Thoracic aorta (tissue), 2 donors: Measurements from ENCODE around the gene CUX1. TPM values are rescaled to one million over a fixed set of nuclear protein-coding genes. Genes with fewer than 3 reads are reported as not detected.
A peak's percentile ranks its signal among the peaks of the same experiment; 100 is the strongest.
"Not testable (repeated sequence)": the region's sequence is repeated elsewhere in the genome, so short reads cannot be mapped to it uniquely, and the experiment has no call there.

Experiments
- ATAC-seq: fragments of 150-250 bp; one replicate; pipeline ENCODE4 v1.8.0; 2017; ENCODE audit warnings: low read depth; ENCODE audit not compliant: insufficient number of reproducible peaks, low FRiP score
- DNase-seq: peaks from one replicate; pipeline ENCODE4 v3.0.0-alpha.2; 2020; ENCODE audit warnings: low spot score
- H3K27ac ChIP-seq, 2 donors: fragments of 200-600 bp; sonication (generic); 1 replicate in 1 of 2; 2 replicates in 1 of 2; pipeline ENCODE4 v1.5.1; 2016; ENCODE audit warnings: mild to moderate bottlenecking in 2 of 2, moderate library complexity in 2 of 2
- H3K27me3 ChIP-seq: fragments of 200-600 bp; sonication (generic); replicated peaks from 2 replicates; pipeline ENCODE4 v1.6.0; 2016; ENCODE audit warnings: mild to moderate bottlenecking; ENCODE audit not compliant: insufficient read depth
- H3K36me3 ChIP-seq: fragments of 200-600 bp; sonication (generic); one replicate; pipeline ENCODE4 v1.5.1; 2016
- H3K4me1 ChIP-seq, 2 donors: fragments of 200-600 bp; sonication (generic); 1 replicate in 1 of 2; 2 replicates in 1 of 2; pipeline versions ENCODE4 v1.5.1 to v1.6.0; 2016; ENCODE audit warnings: low read depth in 2 of 2, mild to moderate bottlenecking in 1 of 2; ENCODE audit not compliant: control insufficient read depth in 1 of 2
- H3K4me3 ChIP-seq: fragments of 200-600 bp; sonication (generic); 2 replicates; pipeline ENCODE4 v1.5.1; 2016; ENCODE audit warnings: mild to moderate bottlenecking
- H3K9me3 ChIP-seq: fragments of 200-600 bp; sonication (generic); 2 replicates; pipeline ENCODE4 v1.5.1; 2016
- total RNA-seq, 2 donors: library from RNA; depleted of rRNA; stranded (reverse); fragments of >200 nt; gene quantifications; one replicate each; pipeline versions ENCODE4 v1.1.0 to v1.2.3, GENCODE V29; 2016
- TF ChIP-seq, protein P1 (sequence below): fragments of 200-600 bp; sonication (generic); IDR thresholded peaks from one replicate; pipeline ENCODE4 v1.5.1; 2019; ENCODE audit warnings: antibody characterized with exemption

The CUX1 gene
- total RNA-seq, 2 donors from 2014 or later: 85.0 to 179 TPM

DNA sequence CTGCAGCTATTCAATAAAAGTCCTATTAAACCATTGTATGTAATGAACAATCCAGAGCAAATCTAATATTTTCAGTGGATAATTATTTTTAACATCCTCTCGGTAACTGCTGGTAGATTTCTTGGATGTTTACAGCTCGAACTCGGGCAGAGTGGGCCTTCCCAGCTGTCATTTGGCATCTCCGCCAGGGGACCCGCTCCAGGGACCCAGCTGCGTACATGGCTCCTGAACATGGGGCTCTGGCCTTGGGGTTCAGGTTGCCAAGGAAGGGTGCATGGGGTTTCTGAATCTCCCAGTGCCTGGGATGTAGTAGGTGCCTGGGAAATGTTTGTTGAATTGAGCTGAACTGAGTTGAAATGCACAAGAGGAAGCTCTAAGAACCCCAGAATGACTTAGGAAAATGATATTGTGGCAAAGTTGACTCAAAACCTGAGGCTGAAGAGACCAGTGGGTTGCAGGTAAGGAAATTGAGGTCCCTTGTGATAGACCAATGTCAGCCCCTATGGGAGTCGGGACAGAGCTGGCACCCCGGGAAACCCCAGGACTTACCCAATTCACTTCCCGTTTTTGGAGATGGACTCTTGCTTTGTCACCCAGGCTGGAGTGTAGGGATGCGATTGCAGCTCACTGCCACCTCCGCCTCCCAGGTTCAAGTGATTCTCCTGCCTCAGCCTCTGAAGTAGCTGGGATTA, 228.4 kb downstream of the CUX1 start:
- no peaks in the 10 kb centered on the region for H3K36me3 ChIP-seq
- no peak overlapping the region for H3K27ac ChIP-seq
- no peaks in the 10 kb centered on the region for H3K27me3 ChIP-seq
- TF ChIP-seq, protein P1, sequence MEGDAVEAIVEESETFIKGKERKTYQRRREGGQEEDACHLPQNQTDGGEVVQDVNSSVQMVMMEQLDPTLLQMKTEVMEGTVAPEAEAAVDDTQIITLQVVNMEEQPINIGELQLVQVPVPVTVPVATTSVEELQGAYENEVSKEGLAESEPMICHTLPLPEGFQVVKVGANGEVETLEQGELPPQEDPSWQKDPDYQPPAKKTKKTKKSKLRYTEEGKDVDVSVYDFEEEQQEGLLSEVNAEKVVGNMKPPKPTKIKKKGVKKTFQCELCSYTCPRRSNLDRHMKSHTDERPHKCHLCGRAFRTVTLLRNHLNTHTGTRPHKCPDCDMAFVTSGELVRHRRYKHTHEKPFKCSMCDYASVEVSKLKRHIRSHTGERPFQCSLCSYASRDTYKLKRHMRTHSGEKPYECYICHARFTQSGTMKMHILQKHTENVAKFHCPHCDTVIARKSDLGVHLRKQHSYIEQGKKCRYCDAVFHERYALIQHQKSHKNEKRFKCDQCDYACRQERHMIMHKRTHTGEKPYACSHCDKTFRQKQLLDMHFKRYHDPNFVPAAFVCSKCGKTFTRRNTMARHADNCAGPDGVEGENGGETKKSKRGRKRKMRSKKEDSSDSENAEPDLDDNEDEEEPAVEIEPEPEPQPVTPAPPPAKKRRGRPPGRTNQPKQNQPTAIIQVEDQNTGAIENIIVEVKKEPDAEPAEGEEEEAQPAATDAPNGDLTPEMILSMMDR: no peak
- peak overlapping the region; percentile 59 for H3K4me3 ChIP-seq
- no peaks in the 10 kb centered on the region for H3K9me3 ChIP-seq
- ATAC-seq: no peak
- H3K4me1 ChIP-seq: peaks cover 11 to 33% of the 10 kb centered on the region in 2 donors
- no peak for DNase-seq

DNA sequence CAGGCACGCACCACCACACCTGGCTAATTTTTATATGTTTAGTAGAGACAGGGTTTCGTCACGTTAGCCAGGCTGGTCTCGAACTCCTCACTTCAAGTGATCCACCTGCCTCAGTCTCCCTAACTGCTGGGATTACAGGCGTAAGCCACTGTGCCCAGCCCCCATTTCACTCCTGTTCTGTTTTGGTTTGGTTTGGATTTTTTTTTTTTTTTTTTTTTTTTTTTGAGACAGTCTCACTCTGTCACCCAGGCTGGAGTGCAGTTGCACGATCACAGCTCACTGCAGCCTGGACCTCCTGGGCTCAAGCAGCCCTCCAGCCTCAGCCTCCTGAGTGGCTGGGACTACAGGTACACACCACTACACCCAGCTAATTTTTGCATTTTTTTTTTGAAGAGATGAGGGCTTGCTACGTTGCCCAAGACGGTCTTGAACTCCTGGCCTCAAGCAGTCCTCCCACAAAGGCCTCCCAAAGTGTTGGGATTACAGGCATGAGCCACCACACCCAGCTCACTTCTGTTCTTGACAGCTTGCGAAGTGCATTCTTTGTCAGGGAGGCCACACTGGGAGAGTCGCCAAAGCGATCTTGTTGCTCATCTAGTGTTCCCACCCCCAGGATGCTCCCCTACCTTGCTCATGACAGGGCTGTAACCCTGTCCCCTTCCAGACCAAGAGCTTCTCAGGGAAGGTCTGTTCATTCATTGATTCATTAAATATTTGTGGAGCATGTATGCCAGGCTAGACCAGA, 229.1 kb downstream of the CUX1 start:
- ATAC-seq (no peak), DNase-seq (no peak)
- Histone ChIP-seq H3K9me3 (no peaks in the 10 kb centered on the region), H3K27me3 (no peaks in the 10 kb centered on the region), H3K36me3 (no peaks in the 10 kb centered on the region), H3K4me1 (peaks cover 11 to 32% of the 10 kb centered on the region in 2 donors), H3K4me3 (no peak overlapping the region), H3K27ac (no peak overlapping the region)
- TF ChIP-seq, protein P1: no peak

DNA sequence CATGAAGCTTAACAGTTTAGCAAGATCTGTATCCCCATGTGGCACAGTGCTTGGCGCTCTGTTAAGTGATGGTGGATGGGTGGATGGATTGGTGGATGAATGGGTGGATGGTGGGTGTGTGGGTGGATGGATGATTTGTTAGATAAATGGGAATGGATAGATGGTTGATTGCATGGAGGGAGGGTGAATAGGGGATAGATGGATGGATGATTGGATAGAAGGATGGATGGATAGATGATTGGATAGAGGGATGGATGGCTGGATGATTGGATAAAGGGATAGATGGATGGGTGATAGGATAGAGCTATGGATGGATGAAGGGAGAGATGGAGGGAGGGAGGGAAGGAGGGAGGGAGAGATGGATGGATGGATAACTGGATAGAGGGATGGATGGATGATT, 229.7 kb downstream of the CUX1 start:
- no peaks in the 10 kb centered on the region for H3K36me3 ChIP-seq
- H3K9me3 ChIP-seq: no peaks in the 10 kb centered on the region
- peaks cover 11 to 26% of the 10 kb centered on the region in 2 donors for H3K4me1 ChIP-seq
- no peak overlapping the region for H3K4me3 ChIP-seq
- TF ChIP-seq, protein P1: no peak
- H3K27ac ChIP-seq: no peak overlapping the region
- ATAC-seq (no peak), DNase-seq (no peak)
- H3K27me3 ChIP-seq: no peaks in the 10 kb centered on the region

DNA sequence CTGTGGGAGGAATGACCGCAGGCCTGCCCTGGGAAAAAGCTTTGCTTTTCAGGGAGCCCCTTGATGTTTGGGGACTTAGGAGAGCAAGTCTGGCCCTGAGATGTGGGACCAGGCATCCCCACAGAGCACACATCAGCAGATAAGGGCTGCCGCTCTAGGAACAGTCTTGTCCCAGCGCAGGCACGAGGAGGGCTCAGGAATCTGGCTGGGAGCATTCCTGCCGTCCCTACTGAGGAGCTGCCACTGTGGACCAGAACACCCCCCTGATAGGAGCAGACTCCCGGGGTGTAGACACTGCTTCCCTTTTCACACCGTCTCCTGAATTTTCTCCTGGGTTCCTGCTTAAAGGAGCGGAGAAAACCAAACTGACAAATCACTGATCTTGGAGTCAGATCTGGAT, 232.3 kb downstream of the CUX1 start:
- Histone ChIP-seq H3K4me3 (no peak overlapping the region), H3K27ac (no peak overlapping the region), H3K36me3 (no peaks in the 10 kb centered on the region), H3K9me3 (no peaks in the 10 kb centered on the region), H3K27me3 (no peaks in the 10 kb centered on the region), H3K4me1 (peaks cover 6 to 15% of the 10 kb centered on the region in 2 donors)
- no peak for DNase-seq
- TF ChIP-seq, protein P1: no peak
- no peak for ATAC-seq

DNA sequence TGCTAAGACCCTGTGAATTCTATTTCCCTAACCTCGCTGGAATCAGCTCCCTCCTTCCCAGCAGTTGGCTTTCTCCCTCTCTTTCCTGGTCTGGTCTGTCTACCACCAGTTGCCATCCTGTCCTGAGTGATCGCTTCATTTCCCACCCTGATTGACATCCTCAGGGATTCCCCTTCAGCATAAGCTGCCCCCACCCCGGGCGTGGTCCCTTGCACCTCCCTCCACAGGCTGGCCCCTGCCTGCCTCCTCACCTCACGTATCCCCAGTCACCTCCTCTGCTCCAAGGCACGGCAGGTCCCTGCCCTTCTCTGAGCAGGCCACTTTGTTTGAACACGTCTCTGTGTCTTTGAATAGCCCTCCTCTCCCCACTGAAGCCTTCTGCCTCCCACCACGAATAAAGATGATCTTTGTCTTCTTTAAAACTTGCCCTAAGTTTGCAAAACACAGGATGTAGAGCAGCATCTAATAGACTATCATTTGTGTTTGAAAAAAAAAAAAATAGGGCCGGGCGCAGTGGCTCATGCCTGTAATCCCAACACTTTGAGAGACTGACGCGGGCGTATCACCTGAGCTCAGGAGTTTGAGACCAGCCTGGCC, 233.5 kb downstream of the CUX1 start:
- no peak for ATAC-seq
- H3K27me3 ChIP-seq: no peaks in the 10 kb centered on the region
- TF ChIP-seq, protein P1: no peak
- no peaks in the 10 kb centered on the region for H3K36me3 ChIP-seq
- no peaks in the 10 kb centered on the region for H3K9me3 ChIP-seq
- no peak overlapping the region for H3K4me3 ChIP-seq
- DNase-seq: no peak
- H3K27ac ChIP-seq: no peak overlapping the region
- peaks cover 0 to 3% of the 10 kb centered on the region in 2 donors for H3K4me1 ChIP-seq

DNA sequence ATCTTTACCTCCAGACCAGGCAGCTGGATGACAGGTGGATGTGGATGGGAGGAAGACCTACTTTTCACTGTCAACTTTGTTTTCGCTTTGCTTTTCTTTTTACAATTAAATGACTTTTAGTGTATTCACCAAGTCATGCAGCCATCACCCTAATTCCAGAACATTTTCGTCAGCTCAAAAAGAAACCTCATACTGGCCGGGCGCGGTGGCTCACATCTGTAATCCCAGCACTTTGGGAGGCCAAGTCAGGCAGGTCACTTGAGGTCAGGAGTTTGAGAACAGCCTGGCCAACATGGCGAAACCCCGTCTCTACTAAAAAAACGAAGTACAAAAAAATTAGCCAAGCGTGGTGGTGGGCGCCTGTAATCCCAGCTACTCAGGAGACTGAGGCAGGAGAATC, 234.3 kb downstream of the CUX1 start:
- H3K4me1 ChIP-seq, DNase-seq, H3K27me3 ChIP-seq, H3K36me3 ChIP-seq, H3K9me3 ChIP-seq, H3K27ac ChIP-seq, H3K4me3 ChIP-seq, ATAC-seq: not testable (repeated sequence)
